Measurements from ENCODE around the gene C1orf174. TPM values are rescaled to one million over a fixed set of nuclear protein-coding genes. Genes with fewer than 3 reads are reported as not detected.

C1orf174 gene
- total RNA-seq, 1 donor from 2014 or later, result 45.3 TPM

DNA sequence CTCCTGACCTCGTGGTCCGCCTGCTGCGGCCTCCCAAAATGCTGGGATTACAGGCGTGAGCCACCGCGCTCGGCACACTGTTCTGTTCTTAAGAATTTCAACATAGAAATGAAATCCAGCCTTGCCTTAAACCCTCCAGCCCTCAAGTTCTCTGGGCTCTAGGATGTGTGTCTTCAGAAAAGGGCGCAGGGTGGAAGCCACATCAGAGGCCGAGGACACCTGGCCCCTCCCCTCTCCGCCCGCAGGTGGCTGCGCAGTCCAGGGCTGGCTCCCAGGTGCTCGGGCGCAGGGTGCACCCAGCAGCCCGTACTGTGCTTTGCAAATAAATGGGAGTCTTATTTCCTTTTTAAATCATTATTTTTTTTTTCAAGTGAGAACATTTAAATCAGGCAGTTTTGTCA, 2.0 kb upstream of the C1orf174 start:
- Histone ChIP-seq H3K4me3 (ENCODE audit: low read depth, low read length) (no peak overlapping the region), H3K27me3 (ENCODE audit: control insufficient read depth, insufficient read depth, low read length) (no peaks in the 10 kb centered on the region), H3K36me3 (ENCODE audit: control insufficient read depth, insufficient read depth, low read length) (no peaks in the 10 kb centered on the region)
- no peak for FAIRE-seq
- no peak for TF ChIP-seq CTCF (IDR thresholded peaks at IDR 0.05; ENCODE audit: insufficient read depth, low read length, severe bottlenecking)
- no peak for DNase-seq (ENCODE audit: low read depth)

DNA sequence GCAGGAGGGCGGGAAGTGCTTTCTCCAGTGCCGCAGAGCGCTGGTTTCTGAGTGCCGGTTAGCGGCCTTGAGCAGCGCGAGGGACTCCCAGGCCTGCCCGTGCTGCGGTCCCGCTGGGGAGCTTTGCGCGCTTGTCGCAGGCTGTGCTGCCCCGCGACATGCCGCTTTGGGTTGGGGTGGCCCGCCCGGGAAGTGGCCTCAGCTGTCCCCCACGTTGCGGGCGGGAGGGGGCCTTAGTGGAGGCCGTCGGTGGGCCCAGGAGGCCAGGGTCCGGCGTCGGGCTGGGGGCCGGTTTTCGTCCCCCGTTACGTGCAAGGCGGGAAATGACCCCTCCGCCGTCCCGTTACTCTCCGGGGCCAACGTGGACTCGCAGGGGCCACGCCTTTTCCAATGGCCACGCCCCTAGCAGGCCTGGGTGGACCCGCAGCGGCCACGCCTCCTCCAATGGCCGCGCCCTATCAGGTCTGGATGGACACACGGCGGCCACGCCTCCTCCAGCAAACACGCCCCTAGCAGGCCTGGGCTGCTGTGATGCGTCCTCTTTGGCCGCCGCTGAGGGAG, 977 bp upstream of the C1orf174 start:
- FAIRE-seq, result no peak
- no peak for TF ChIP-seq CTCF (IDR thresholded peaks at IDR 0.05; ENCODE audit: insufficient read depth, low read length, severe bottlenecking)
- no peaks in the 10 kb centered on the region for H3K27me3 ChIP-seq (ENCODE audit: control insufficient read depth, insufficient read depth, low read length)
- no peaks in the 10 kb centered on the region for H3K36me3 ChIP-seq (ENCODE audit: control insufficient read depth, insufficient read depth, low read length)
- H3K4me3 ChIP-seq (ENCODE audit: low read depth, low read length), result peak overlapping the region; percentile 93
- DNase-seq (ENCODE audit: low read depth), result peak; percentile 85

GRCh38 chr1:3899754-3900149, 320 bp downstream of the C1orf174 start:
- H3K27me3 ChIP-seq (ENCODE audit: control insufficient read depth, insufficient read depth, low read length), result no peaks in the 10 kb centered on the region
- DNase-seq (ENCODE audit: low read depth) (no peak), FAIRE-seq (no peak)
- peak; percentile 19 for TF ChIP-seq CTCF (IDR thresholded peaks at IDR 0.05; ENCODE audit: insufficient read depth, low read length, severe bottlenecking)
- H3K4me3 ChIP-seq (ENCODE audit: low read depth, low read length), result peak overlapping the region; percentile 93
- no peaks in the 10 kb centered on the region for H3K36me3 ChIP-seq (ENCODE audit: control insufficient read depth, insufficient read depth, low read length)

GRCh38 chr1:3898994-3899753, 898 bp downstream of the C1orf174 start:
- DNase-seq (ENCODE audit: low read depth), result no peak
- TF ChIP-seq CTCF (IDR thresholded peaks at IDR 0.05; ENCODE audit: insufficient read depth, low read length, severe bottlenecking), result no peak
- FAIRE-seq, result no peak
- Histone ChIP-seq H3K36me3 (ENCODE audit: control insufficient read depth, insufficient read depth, low read length) (no peaks in the 10 kb centered on the region), H3K27me3 (ENCODE audit: control insufficient read depth, insufficient read depth, low read length) (no peaks in the 10 kb centered on the region), H3K4me3 (ENCODE audit: low read depth, low read length) (peak overlapping the region; percentile 93)

DNA sequence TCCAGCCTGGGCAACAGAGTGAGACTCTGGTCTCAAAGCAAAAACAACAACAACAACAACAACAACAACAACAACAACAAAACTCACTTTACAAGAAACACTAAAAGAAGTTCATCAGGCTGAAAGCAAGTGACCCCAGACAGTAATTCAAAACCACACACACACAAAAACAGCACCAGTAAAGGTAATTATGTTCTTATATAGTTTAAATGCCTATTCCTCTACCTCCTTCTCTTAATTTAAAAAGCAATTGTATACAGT, 1.7 kb downstream of the C1orf174 start:
- FAIRE-seq (no peak), DNase-seq (ENCODE audit: low read depth) (no peak)
- no peak for TF ChIP-seq CTCF (IDR thresholded peaks at IDR 0.05; ENCODE audit: insufficient read depth, low read length, severe bottlenecking)
- Histone ChIP-seq H3K27me3 (ENCODE audit: control insufficient read depth, insufficient read depth, low read length) (no peaks in the 10 kb centered on the region), H3K4me3 (ENCODE audit: low read depth, low read length) (no peak overlapping the region), H3K36me3 (ENCODE audit: control insufficient read depth, insufficient read depth, low read length) (no peaks in the 10 kb centered on the region)

Measured in bronchial epithelial cell (primary cell).